MCF 10A (cell line): Measurements from ENCODE around the gene TRMT10A. TPM values are rescaled to one million over a fixed set of nuclear protein-coding genes. Genes with fewer than 3 reads are reported as not detected.
A peak's percentile ranks its signal among the peaks of the same experiment; 100 is the strongest.

Experiments
- BruUV-seq: library from RNA; stranded (reverse); fragments of 400-500 nt; replicated peaks from 2 replicates; lab custom pipeline; 2021; lab: Mats Ljungman, UMichigan
- CTCF ChIA-PET: fragments of 300-600 bp; sonication (Branson Sonifier 250); formaldehyde crosslinking; extraction: SDS; loops from one replicate; lab custom pipeline; 2021; ENCODE audit warnings: antibody characterized with exemption, inconsistent platforms; lab: Yijun Ruan, JAX
- POLR2A ChIA-PET: fragments of 300-600, 350-650 bp; sonication (Branson Sonifier 250); formaldehyde crosslinking; extraction: SDS; loops from one replicate; lab custom pipeline; 2020; ENCODE audit warnings: antibody characterized with exemption, inconsistent platforms; lab: Yijun Ruan, JAX
- DNase-seq: peaks from one replicate; pipeline ENCODE4 v3.0.0-alpha.2; 2018; ENCODE audit not compliant: unreplicated experiment
- H3K27ac Mint-ChIP-seq: one replicate; pipeline ENCODE4 v1.8.0; 2022; ENCODE audit warnings: mild to moderate bottlenecking, low read depth, mixed read lengths; ENCODE audit not compliant: unreplicated experiment
- H3K27me3 Mint-ChIP-seq: one replicate; pipeline ENCODE4 v1.8.0; 2022; ENCODE audit warnings: mixed read lengths; ENCODE audit not compliant: insufficient read depth, unreplicated experiment
- H3K36me3 Mint-ChIP-seq: one replicate; pipeline ENCODE4 v1.8.0; 2022; ENCODE audit warnings: mild to moderate bottlenecking, moderate library complexity, mixed read lengths; ENCODE audit not compliant: insufficient read depth, unreplicated experiment
- H3K4me1 Mint-ChIP-seq: one replicate; pipeline ENCODE4 v1.8.0; 2022; ENCODE audit warnings: mixed read lengths; ENCODE audit not compliant: insufficient read depth, unreplicated experiment
- H3K4me3 Mint-ChIP-seq: one replicate; pipeline ENCODE4 v1.8.0; 2022; ENCODE audit warnings: mild to moderate bottlenecking, moderate library complexity, mixed read lengths; ENCODE audit not compliant: unreplicated experiment
- H3K9me3 Mint-ChIP-seq: one replicate; pipeline ENCODE4 v1.8.0; 2022; ENCODE audit warnings: mixed read lengths; ENCODE audit not compliant: unreplicated experiment
- CTCF ChIP-seq: fragments of 200-600 bp; IDR thresholded peaks from one replicate; pipeline ENCODE4 v1.8.0; 2022; ENCODE audit warnings: antibody characterized with exemption, mild to moderate bottlenecking; ENCODE audit not compliant: unreplicated experiment
- intact Hi-C: fragments of 100-400 bp; cut with micrococcal nuclease; formaldehyde crosslinking; loops from 2 replicates; pipeline ENCODE4 v1.14.1; 2022
- total RNA-seq: library from RNA; stranded (reverse); gene quantifications from 2 replicates; pipeline ENCODE4 v1.2.3, GENCODE V29; 2022

The TRMT10A gene
- total RNA-seq, 1 experiment from 2014 or later: 19.1 TPM

GRCh38 chr4:99610605-99611175 is 46.9 kb upstream of the TRMT10A start:
- H3K27me3 Mint-ChIP-seq: no peaks in the 10 kb centered on the region
- no peak overlapping the region for H3K4me3 Mint-ChIP-seq
- no peak overlapping the region for H3K27ac Mint-ChIP-seq
- TF ChIP-seq CTCF: no peak
- intact Hi-C loops: loop anchor here (10.0 kb wide), 1 partner anchor 84 kb away; no protein-coding TSS in a partner anchor
- DNase-seq: peak; percentile 29
- H3K36me3 Mint-ChIP-seq: no peaks in the 10 kb centered on the region
- H3K4me1 Mint-ChIP-seq: no peaks in the 10 kb centered on the region
- no TSS peak for BruUV-seq
- H3K9me3 Mint-ChIP-seq: no peaks in the 10 kb centered on the region
- POLR2A ChIA-PET: interaction anchor here (0.6 to 1.2 kb wide), 2 partner anchors 23 to 218 kb away, joined by 3 to 4 read pairs; no protein-coding TSS in a partner anchor
- CTCF ChIA-PET: interaction anchor here (1.1 kb wide), 1 partner anchor 10 kb away, joined by 3 read pairs; no protein-coding TSS in a partner anchor

- POLR2A ChIA-PET: no interaction called here
- no TSS peak for BruUV-seq
- no peak for DNase-seq
- TF ChIP-seq CTCF: no peak
- no peak overlapping the region for H3K4me3 Mint-ChIP-seq
- intact Hi-C loops: no loop called here
- H3K27me3 Mint-ChIP-seq: no peaks in the 10 kb centered on the region
- H3K27ac Mint-ChIP-seq: no peak overlapping the region
- H3K36me3 Mint-ChIP-seq: no peaks in the 10 kb centered on the region
- CTCF ChIA-PET: interaction anchor here (1.1 kb wide), 1 partner anchor 35 kb away, joined by 4 read pairs; no protein-coding TSS in a partner anchor
- no peaks in the 10 kb centered on the region for H3K4me1 Mint-ChIP-seq
- H3K9me3 Mint-ChIP-seq: no peaks in the 10 kb centered on the region
Measured at GRCh38 chr4:99608417-99608816, 44.6 kb upstream of the TRMT10A start.

GRCh38 chr4:99606716-99607115 is 42.9 kb upstream of the TRMT10A start:
- no peak for DNase-seq
- H3K27me3 Mint-ChIP-seq: no peaks in the 10 kb centered on the region
- H3K27ac Mint-ChIP-seq: no peak overlapping the region
- POLR2A ChIA-PET: no interaction called here
- CTCF ChIA-PET: no interaction called here
- H3K9me3 Mint-ChIP-seq: no peaks in the 10 kb centered on the region
- H3K4me1 Mint-ChIP-seq: no peaks in the 10 kb centered on the region
- no peak overlapping the region for H3K4me3 Mint-ChIP-seq
- no peaks in the 10 kb centered on the region for H3K36me3 Mint-ChIP-seq
- intact Hi-C loops: no loop called here
- BruUV-seq: no TSS peak
- TF ChIP-seq CTCF: no peak

GRCh38 chr4:99594818-99595217 is 31.0 kb upstream of the TRMT10A start:
- H3K27me3 Mint-ChIP-seq: no peaks in the 10 kb centered on the region
- intact Hi-C loops: no loop called here
- H3K4me1 Mint-ChIP-seq: no peaks in the 10 kb centered on the region
- H3K27ac Mint-ChIP-seq: no peak overlapping the region
- CTCF ChIA-PET: no interaction called here
- no peak for DNase-seq
- no TSS peak for BruUV-seq
- no peak overlapping the region for H3K4me3 Mint-ChIP-seq
- TF ChIP-seq CTCF: no peak
- H3K9me3 Mint-ChIP-seq: no peaks in the 10 kb centered on the region
- no peaks in the 10 kb centered on the region for H3K36me3 Mint-ChIP-seq
- POLR2A ChIA-PET: no interaction called here
